Subcutaneous abdominal adipose tissue (tissue), 5 donors: Measurements from ENCODE around the gene CHRNG.

Source experiments
- H3K27ac ChIP-seq: one replicate; pipeline ENCODE4 v1.7.0; 2013; ENCODE audit warnings: low read depth, mild to moderate bottlenecking, inconsistent platforms, low read length, moderate library complexity
- H3K27me3 ChIP-seq, 5 donors: one replicate each; pipeline ENCODE4 v1.7.0; 2013; ENCODE audit warnings: low read length in 5 of 5, inconsistent platforms in 1 of 5; ENCODE audit not compliant: control insufficient read depth in 5 of 5, insufficient read depth in 4 of 5
- H3K36me3 ChIP-seq, 5 donors: one replicate each; pipeline ENCODE4 v1.7.0; 2013; ENCODE audit warnings: low read length in 5 of 5; ENCODE audit not compliant: control insufficient read depth in 5 of 5, insufficient read depth in 5 of 5
- H3K4me1 ChIP-seq, 5 donors: one replicate each; pipeline ENCODE4 v1.7.0; 2013; ENCODE audit warnings: low read length in 5 of 5, mild to moderate bottlenecking in 3 of 5, moderate library complexity in 1 of 5; ENCODE audit not compliant: control insufficient read depth in 5 of 5, insufficient read depth in 5 of 5
- H3K4me3 ChIP-seq, 5 donors: one replicate each; pipeline ENCODE4 v1.7.0; 2013; ENCODE audit warnings: low read length in 5 of 5, low read depth in 1 of 5
- H3K9ac ChIP-seq, 5 donors: one replicate each; pipeline ENCODE4 v1.7.0; 2013; ENCODE audit warnings: low read length in 5 of 5, mild to moderate bottlenecking in 4 of 5, moderate library complexity in 3 of 5
- H3K9me3 ChIP-seq, 5 donors: one replicate each; pipeline ENCODE4 v1.7.0; 2013; ENCODE audit warnings: low read length in 5 of 5; ENCODE audit not compliant: control insufficient read depth in 5 of 5
- donor health status: healthy.
- donor health status: healthy.
- donor health status: healthy.
- donor health status: healthy.
- donor health status: healthy.

CHRNG gene

DNA sequence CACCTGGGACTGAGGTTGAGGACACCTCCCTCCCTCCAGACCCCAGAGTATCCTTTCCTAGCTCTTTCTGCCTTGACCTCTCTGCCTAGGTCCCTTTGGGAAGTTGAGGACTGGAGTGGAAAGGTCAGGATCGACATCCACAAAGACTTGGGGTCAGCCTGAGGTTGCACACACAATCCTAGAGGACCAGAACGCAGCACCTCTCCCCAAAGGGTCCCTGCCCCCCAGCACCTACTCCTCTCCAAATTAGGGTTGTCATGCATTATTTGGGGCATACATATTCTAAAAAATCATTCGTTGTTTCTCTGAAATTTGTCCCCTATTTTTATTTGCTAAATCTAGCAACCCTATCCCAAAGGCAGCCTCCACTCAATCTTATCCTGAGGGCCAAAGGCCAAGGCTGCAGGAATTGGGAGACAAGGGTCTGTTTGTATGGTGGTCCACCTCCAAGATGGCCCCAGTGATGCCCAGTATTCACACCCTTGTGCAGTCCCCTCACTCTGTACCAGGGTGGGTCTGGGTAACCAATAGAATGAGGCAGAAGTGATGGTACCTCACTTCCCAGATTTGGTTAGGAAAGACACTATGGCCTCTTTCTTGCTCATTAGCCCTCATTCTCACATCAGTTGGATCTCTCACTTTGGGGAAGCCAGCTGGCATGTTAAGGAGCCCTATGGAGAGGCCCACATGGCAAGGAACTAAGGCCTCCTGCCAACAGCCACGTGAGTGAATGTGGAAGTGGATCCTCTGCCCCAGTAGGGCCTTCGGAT is 3.5 kb upstream of the CHRNG start:
- Histone ChIP-seq H3K4me3 (no peak overlapping the region), H3K4me1 (no peaks in the 10 kb centered on the region), H3K9me3 (peaks cover 4 to 8% (median 7%) of the 10 kb centered on the region in 5 donors), H3K27me3 (peaks cover 9 to 49% (median 35%) of the 10 kb centered on the region in 5 donors), H3K36me3 (no peaks in the 10 kb centered on the region), H3K9ac (no peak overlapping the region), H3K27ac (no peak overlapping the region)

DNA sequence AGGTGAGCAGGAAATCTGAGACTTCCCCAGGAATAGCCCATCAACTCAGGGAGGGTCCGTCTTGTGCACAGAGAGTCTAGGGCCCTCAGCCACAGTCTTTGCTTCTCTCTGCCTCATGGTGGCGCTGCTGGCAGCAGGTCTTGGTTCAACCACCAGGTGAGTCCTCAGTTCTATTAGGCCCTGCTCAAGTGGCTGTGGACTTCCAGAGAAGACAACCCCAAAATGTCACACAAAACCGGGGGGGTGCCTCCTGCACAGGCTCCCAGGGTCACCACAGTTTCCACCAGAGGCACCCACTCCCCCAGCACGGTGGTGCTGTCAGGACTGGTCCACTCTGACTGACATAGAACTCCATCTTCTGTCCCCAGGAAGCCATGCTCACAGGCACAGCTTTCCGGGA is 2.4 kb upstream of the CHRNG start:
- Histone ChIP-seq H3K9ac (no peak overlapping the region), H3K4me1 (no peaks in the 10 kb centered on the region)

DNA sequence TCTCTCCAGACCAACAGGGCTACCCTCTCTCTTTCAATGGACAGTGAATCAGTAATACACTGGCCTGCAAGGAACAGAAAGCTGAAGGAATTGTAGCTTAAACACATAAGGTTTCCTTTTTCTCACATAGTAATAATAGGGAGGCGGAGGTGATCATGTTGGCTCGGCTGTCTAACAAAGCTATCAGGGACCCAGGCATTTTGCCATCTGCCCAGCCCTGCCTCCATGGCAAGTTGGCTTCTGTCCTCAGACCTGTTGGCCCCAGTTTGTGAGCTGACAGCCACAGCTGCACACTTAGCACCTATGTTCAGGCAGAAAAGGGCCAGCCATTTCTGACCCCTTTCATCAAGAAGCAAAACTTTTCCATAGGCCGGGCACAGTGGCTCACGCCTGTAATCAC is 2.0 kb upstream of the CHRNG start:
- no peak overlapping the region for H3K9ac ChIP-seq
- no peaks in the 10 kb centered on the region for H3K4me1 ChIP-seq
- peaks cover 6 to 48% (median 32%) of the 10 kb centered on the region in 5 donors for H3K27me3 ChIP-seq
- peaks cover 4 to 8% (median 7%) of the 10 kb centered on the region in 5 donors for H3K9me3 ChIP-seq
- H3K4me3 ChIP-seq, result no peak overlapping the region
- no peaks in the 10 kb centered on the region for H3K36me3 ChIP-seq
- no peak overlapping the region for H3K27ac ChIP-seq

More for the DNA sequence above, 2.4 kb upstream of the CHRNG start:
- no peak overlapping the region for H3K27ac ChIP-seq
- H3K36me3 ChIP-seq, result no peaks in the 10 kb centered on the region
- no peak overlapping the region for H3K4me3 ChIP-seq
- peaks cover 6 to 48% (median 32%) of the 10 kb centered on the region in 5 donors for H3K27me3 ChIP-seq
- peaks cover 4 to 8% (median 7%) of the 10 kb centered on the region in 5 donors for H3K9me3 ChIP-seq

DNA sequence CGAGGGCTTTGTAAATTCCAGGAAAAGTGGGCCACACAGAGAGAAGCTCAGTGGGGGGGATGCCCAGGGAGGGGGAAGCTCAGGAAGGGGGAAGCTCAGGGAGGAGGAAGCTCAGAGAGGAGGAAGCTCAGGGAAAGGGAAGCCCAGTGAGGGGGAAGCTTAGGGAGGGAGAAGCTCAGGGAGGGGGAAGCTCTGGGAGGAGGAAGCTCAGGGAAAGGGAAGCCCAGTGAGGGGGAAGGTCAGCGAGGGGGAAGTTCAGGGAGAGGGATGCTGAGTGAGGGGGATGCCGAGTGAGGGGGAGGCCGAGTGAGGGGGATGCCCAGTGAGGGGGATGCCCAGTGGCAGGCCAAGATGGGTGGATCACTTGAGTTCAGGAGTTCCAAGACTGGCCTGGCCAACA is 821 bp upstream of the CHRNG start:
- Histone ChIP-seq H3K9me3 (peaks cover 4 to 8% (median 7%) of the 10 kb centered on the region in 5 donors), H3K4me1 (no peaks in the 10 kb centered on the region), H3K36me3 (no peaks in the 10 kb centered on the region), H3K27ac (no peak overlapping the region), H3K4me3 (no peak overlapping the region), H3K9ac (no peak overlapping the region), H3K27me3 (peaks cover 6 to 48% (median 32%) of the 10 kb centered on the region in 5 donors)

DNA sequence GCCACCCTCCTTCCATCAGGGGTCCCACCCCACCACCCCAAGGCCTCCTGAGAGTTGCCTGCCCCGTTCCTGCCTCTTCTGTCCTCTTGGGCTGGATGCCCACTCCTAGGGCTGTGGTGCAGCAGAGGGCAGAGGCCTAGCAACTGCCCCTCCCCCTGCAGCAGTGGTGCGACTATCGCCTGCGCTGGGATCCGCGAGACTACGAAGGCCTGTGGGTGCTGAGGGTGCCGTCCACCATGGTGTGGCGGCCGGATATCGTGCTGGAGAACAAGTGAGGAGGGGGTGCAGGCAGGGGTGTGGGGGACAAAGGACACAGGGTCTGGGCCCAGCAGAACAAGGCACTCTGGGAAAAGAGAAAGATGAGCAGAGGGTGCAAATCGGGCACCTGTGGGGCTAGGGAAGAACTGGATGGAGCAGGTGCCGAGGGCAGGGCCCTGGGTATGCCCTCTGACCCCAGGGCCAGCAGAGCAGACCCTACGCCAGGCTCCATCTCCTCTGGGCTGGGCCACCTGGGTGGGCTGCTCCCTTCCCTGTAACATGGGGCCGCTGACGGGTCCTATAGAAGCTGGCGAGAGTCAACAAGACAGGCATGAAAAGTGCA is 1.0 kb downstream of the CHRNG start:
- Histone ChIP-seq H3K27ac (no peak overlapping the region), H3K4me1 (no peaks in the 10 kb centered on the region), H3K9me3 (peaks cover 4 to 8% (median 7%) of the 10 kb centered on the region in 5 donors), H3K9ac (no peak overlapping the region), H3K27me3 (peaks cover 6 to 45% (median 30%) of the 10 kb centered on the region in 5 donors), H3K4me3 (no peak overlapping the region), H3K36me3 (no peaks in the 10 kb centered on the region)

DNA sequence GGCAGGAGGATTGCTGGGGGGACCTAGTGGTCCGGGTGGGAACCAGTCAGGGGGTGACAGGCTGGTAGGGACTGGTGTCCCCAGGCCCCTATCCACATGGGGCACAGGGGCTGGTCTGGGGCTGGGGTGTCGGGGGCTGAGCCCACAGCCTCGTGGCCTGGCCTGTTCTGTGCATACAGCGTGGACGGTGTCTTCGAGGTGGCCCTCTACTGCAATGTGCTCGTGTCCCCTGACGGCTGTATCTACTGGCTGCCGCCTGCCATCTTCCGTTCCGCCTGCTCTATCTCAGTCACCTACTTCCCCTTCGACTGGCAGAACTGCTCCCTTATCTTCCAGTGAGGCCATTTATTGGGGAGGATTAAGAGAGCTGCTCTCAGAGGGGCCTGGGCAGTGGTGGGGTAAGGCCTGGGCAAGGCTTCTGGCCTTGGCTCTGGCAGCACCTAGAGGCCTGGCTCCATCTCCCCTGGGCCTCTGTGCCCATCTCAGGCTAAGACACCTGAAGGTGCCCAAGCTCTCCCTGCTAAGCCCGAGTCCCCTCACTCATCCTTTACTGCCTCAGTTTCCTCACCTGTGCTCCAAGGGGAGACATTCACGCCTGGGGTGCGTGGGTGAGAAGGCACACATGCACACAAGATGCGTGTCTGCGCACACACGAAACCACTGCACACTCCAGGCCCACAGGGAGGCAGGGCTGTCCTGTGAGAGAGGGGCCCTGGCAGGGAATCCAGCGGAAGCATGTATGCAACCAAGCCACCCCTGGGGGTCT is 1.9 kb downstream of the CHRNG start:
- no peak overlapping the region for H3K4me3 ChIP-seq
- no peaks in the 10 kb centered on the region for H3K4me1 ChIP-seq
- peaks cover 1 to 4% (median 2%) of the 10 kb centered on the region in 5 donors for H3K9me3 ChIP-seq
- no peak overlapping the region for H3K27ac ChIP-seq
- H3K27me3 ChIP-seq, result peaks cover 6 to 38% (median 26%) of the 10 kb centered on the region in 5 donors
- H3K36me3 ChIP-seq, result no peaks in the 10 kb centered on the region
- H3K9ac ChIP-seq, result no peak overlapping the region

DNA sequence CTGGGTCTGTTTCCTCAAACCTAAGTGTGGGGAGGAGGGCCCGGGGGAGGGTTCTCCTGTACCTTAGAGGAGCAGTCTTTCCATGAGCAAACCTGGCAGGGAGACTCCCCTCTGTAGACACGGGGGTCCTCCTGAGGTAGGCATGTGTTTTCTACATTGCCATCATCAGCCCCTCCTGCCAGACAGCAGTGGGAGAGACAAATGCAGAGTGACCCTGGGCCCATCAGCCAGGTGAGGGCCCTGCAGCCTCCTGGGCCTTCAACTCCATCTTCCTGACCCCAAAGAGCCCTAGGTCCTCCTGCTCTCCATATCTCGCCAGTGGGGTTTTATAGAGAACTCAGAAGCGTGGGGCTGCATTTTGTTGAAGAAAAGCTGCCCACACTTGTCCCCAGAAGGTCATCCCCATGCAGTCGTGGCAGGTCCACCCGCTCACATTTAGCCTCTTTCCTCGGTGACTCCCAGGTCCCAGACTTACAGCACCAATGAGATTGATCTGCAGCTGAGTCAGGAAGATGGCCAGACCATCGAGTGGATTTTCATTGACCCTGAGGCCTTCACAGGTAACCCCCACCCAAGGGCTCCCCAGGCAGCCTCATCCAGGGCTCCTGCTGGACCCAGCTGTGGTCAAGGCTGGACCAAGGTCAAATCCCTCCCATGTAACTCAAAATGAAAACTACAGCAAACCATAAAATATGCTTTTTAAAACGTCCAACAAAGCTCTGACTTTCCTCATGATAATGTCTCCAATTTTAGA is 2.6 kb downstream of the CHRNG start:
- peaks cover 6 to 30% (median 24%) of the 10 kb centered on the region in 5 donors for H3K27me3 ChIP-seq
- no peaks in the 10 kb centered on the region for H3K9me3 ChIP-seq
- H3K4me3 ChIP-seq, result no peak overlapping the region
- H3K36me3 ChIP-seq, result peaks cover 0 to 3% (median 0%) of the 10 kb centered on the region in 5 donors
- H3K4me1 ChIP-seq, result no peaks in the 10 kb centered on the region
- H3K9ac ChIP-seq, result no peak overlapping the region
- H3K27ac ChIP-seq, result no peak overlapping the region

DNA sequence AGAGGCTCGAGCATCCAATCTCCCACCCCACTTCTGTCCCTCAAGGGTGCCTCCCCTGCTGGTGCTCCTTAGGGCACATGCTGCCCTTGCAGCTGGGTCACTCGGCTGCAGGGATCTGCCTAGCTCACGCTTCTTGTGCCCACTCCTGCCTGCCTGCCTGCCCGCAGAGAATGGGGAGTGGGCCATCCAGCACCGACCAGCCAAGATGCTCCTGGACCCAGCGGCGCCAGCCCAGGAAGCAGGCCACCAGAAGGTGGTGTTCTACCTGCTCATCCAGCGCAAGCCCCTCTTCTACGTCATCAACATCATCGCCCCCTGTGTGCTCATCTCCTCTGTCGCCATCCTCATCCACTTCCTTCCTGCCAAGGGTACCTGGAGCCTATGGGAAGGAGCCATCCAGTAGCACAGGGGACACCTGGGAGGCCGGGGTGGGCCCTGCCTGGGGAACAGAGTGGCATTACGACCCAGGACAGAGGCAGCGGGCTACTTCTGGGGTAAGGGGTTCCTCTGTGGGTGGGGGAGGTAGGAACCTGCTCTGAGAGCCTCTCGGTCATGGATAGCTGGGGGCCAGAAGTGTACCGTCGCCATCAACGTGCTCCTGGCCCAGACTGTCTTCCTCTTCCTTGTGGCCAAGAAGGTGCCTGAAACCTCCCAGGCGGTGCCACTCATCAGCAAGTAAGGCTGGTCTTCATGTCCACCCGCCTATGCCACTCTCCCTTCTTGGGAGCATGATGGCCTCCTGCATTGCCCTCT is 3.4 kb downstream of the CHRNG start:
- Histone ChIP-seq H3K9me3 (no peaks in the 10 kb centered on the region), H3K36me3 (peaks cover 0 to 3% (median 0%) of the 10 kb centered on the region in 5 donors), H3K9ac (no peak overlapping the region), H3K4me1 (no peaks in the 10 kb centered on the region), H3K27me3 (peaks cover 6 to 25% (median 24%) of the 10 kb centered on the region in 5 donors), H3K27ac (no peak overlapping the region), H3K4me3 (no peak overlapping the region)

DNA sequence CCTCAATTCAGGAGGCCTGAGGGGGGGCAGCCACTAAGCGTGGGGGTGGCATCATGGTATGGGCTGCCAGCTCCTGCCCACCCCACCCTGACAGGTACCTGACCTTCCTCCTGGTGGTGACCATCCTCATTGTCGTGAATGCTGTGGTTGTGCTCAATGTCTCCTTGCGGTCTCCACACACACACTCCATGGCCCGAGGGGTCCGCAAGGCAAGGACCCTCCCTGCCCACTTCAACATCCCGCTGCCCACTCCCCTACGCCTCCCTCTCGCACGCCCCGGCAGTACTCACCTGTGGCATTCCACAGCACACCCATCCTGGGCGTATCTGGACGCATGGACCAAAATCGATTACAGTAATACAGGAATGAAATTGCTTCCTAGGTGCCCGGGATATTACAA is 4.0 kb downstream of the CHRNG start:
- peaks cover 6 to 22% (median 21%) of the 10 kb centered on the region in 5 donors for H3K27me3 ChIP-seq
- H3K27ac ChIP-seq, result no peak overlapping the region
- no peaks in the 10 kb centered on the region for H3K4me1 ChIP-seq
- H3K36me3 ChIP-seq, result peaks cover 0 to 3% (median 0%) of the 10 kb centered on the region in 5 donors
- H3K4me3 ChIP-seq, result no peak overlapping the region
- no peak overlapping the region for H3K9ac ChIP-seq
- H3K9me3 ChIP-seq, result no peaks in the 10 kb centered on the region
